B cell (primary cell): ENCODE results near the gene NTN1. TPM values are rescaled to one million over a fixed set of nuclear protein-coding genes. Genes with fewer than 3 reads are reported as not detected.
A peak's percentile ranks its signal among the peaks of the same experiment; 100 is the strongest.

Source experiments
- ATAC-seq: fragments of 200-7000 bp; cut with Tn5 transposase; one replicate; pipeline ENCODE4 v1.10.0; 2021; ENCODE audit warnings: low read depth, mild to moderate bottlenecking, moderate number of reproducible peaks, moderate library complexity
- CTCF ChIA-PET: fragments of 350-600 bp; sonication (Branson Sonifier 250); formaldehyde crosslinking; loops from one replicate; lab custom pipeline; 2021; ENCODE audit warnings: antibody characterized with exemption, inconsistent platforms; lab: Charles Lee
- POLR2A ChIA-PET: fragments of 350-600 bp; sonication (Branson Sonifier 250); formaldehyde crosslinking; loops from one replicate; lab custom pipeline; 2021; ENCODE audit warnings: antibody characterized with exemption; lab: Charles Lee
- DNase-seq: peaks from one replicate; pipeline ENCODE4 v3.0.0; 2013
- H2AFZ ChIP-seq: 2 replicates; pipeline ENCODE4 v1.6.1; 2012; ENCODE audit warnings: mild to moderate bottlenecking, low read depth, low read length; ENCODE audit not compliant: insufficient read depth, poor library complexity, severe bottlenecking
- H3K27ac ChIP-seq, 2 donors: 1 replicate in 1 of 2; 2 replicates in 1 of 2; pipeline ENCODE4 v1.5.1; 2012 to 2013; ENCODE audit warnings: low read length in 2 of 2, mild to moderate bottlenecking in 2 of 2, moderate library complexity in 1 of 2
- H3K27me3 ChIP-seq, 4 experiments: fragments of 200-600 bp in 1 of 4; sonication (generic) in 1 of 4; replicated peaks in 1 of 4; 1 replicate in 2 of 4; 2 replicates in 2 of 4; pipeline versions ENCODE4 v1.6.1 to v1.7.0; 2013 to 2016; ENCODE audit warnings: low read length in 3 of 4, mild to moderate bottlenecking in 2 of 4, mixed read lengths in 1 of 4, moderate library complexity in 1 of 4; ENCODE audit not compliant: insufficient read depth in 4 of 4, control insufficient read depth in 3 of 4; ENCODE audit errors: control extremely low read depth in 1 of 4
- H3K36me3 ChIP-seq, 2 experiments: replicated peaks in 1 of 2; 1 replicate in 1 of 2; 2 replicates in 1 of 2; pipeline versions ENCODE4 v1.6.1 to v1.7.1; 2013; ENCODE audit warnings: low read length in 1 of 2; ENCODE audit not compliant: insufficient read depth in 2 of 2, control insufficient read depth in 1 of 2; ENCODE audit errors: control extremely low read depth in 1 of 2, extremely low read depth in 1 of 2
- H3K4me1 ChIP-seq, 2 donors: fragments of 200-600 bp in 1 of 2; sonication (generic) in 1 of 2; 1 replicate in 1 of 2; 2 replicates in 1 of 2; pipeline versions ENCODE4 v1.5.1 to v1.6.1; 2013 to 2017; ENCODE audit warnings: low read length in 2 of 2; ENCODE audit not compliant: control insufficient read depth in 2 of 2, insufficient read depth in 2 of 2
- H3K4me2 ChIP-seq: replicated peaks from 2 replicates; pipeline ENCODE3; 2012; ENCODE audit warnings: mild to moderate bottlenecking, low read depth, low read length; ENCODE audit not compliant: poor library complexity, severe bottlenecking
- H3K4me3 ChIP-seq, 5 experiments: fragments of 200-600 bp in 1 of 5; sonication (generic) in 1 of 5; 1 replicate in 3 of 5; 2 replicates in 2 of 5; pipeline versions ENCODE4 v1.5.1 to v1.7.0; 2011 to 2016; ENCODE audit warnings: low read length in 4 of 5, mild to moderate bottlenecking in 4 of 5, low read depth in 2 of 5, control low read depth in 1 of 5, moderate library complexity in 1 of 5; ENCODE audit not compliant: insufficient read depth in 1 of 5; ENCODE audit errors: control extremely low read depth in 1 of 5, extremely low read depth in 1 of 5
- H3K79me2 ChIP-seq: fragments of 200-600 bp; sonication (generic); one replicate; pipeline ENCODE4 v1.6.0; 2016; ENCODE audit warnings: low read length; ENCODE audit not compliant: control insufficient read depth, insufficient read depth
- H3K9ac ChIP-seq: fragments of 200-600 bp; sonication (generic); 2 replicates; pipeline ENCODE4 v1.6.1; 2017; ENCODE audit warnings: mild to moderate bottlenecking, low read length, moderate library complexity
- H3K9me3 ChIP-seq, 3 donors: one replicate each; pipeline versions ENCODE4 v1.6.1 to v1.7.1; 2013; ENCODE audit warnings: low read length in 2 of 3; ENCODE audit not compliant: control insufficient read depth in 2 of 3, insufficient read depth in 1 of 3; ENCODE audit errors: control extremely low read depth in 1 of 3
- H4K20me1 ChIP-seq: 2 replicates; pipeline ENCODE4 v1.6.0; 2012; ENCODE audit warnings: mild to moderate bottlenecking, low read length; ENCODE audit not compliant: insufficient read depth, control insufficient read depth, poor library complexity, severe bottlenecking
- H3K27ac Mint-ChIP-seq: one replicate; pipeline ENCODE4 v1.8.0; 2021; ENCODE audit warnings: mixed read lengths
- H3K27me3 Mint-ChIP-seq: one replicate; pipeline ENCODE4 v1.8.0; 2021; ENCODE audit warnings: mixed read lengths
- H3K4me1 Mint-ChIP-seq: one replicate; pipeline ENCODE4 v1.8.0; 2021; ENCODE audit warnings: mixed read lengths
- H3K4me3 Mint-ChIP-seq: one replicate; pipeline ENCODE4 v1.8.0; 2021; ENCODE audit warnings: mixed read lengths
- H3K9me3 Mint-ChIP-seq: one replicate; pipeline ENCODE4 v1.8.0; 2022; ENCODE audit warnings: mixed read lengths; ENCODE audit not compliant: insufficient read depth
- CTCF ChIP-seq: fragments of 200-600 bp; IDR thresholded peaks from one replicate; pipeline ENCODE4 v1.8.0; 2022; ENCODE audit warnings: antibody characterized with exemption, mild to moderate bottlenecking
- EZH2 ChIP-seq: IDR thresholded peaks from 2 replicates; pipeline ENCODE4 v1.6.1; 2012; ENCODE audit warnings: borderline replicate concordance, low read depth, mild to moderate bottlenecking, moderate library complexity, low read length; ENCODE audit not compliant: insufficient read depth, poor library complexity, severe bottlenecking
- WGBS: methylation state at CpG from one replicate; pipeline ENCODE4 v1.1.5; 2013; ENCODE audit warnings: missing lambda C conversion rate; ENCODE audit not compliant: insufficient coverage; 5-methylcytosine and 5-hydroxymethylcytosine counted together
- intact Hi-C: fragments of 100-400 bp; cut with micrococcal nuclease; formaldehyde crosslinking; loops from one replicate; pipeline ENCODE4 v1.10.0; 2022
- polyA plus RNA-seq: library from polyadenylated mRNA; depleted of rRNA; stranded (reverse); fragments of >200 nt; gene quantifications from 2 replicates; pipeline ENCODE4 v1.2.3, GENCODE V29; 2012
- total RNA-seq, 2 donors: library from RNA; stranded (reverse); fragments of 120-200 nt in 1 of 2; gene quantifications; 1 replicate in 1 of 2; 2 replicates in 1 of 2; pipeline versions ENCODE4 v1.2.3 to v1.2.4, GENCODE V29; 2013 to 2022

The NTN1 gene
- total and polyA plus RNA-seq, 2 donors (not counting 1 experiment from before 2014, with no cell fraction given): 0.10 to 0.25 TPM

- no peaks in the 10 kb centered on the region for H3K79me2 ChIP-seq
- CTCF ChIA-PET: no interaction called here
- H3K27ac ChIP-seq: no peak overlapping the region
- H3K36me3 ChIP-seq: no peaks in the 10 kb centered on the region
- no peak overlapping the region for H3K27ac Mint-ChIP-seq
- H3K27me3 ChIP-seq: no peaks in the 10 kb centered on the region
- no peak overlapping the region for H3K4me3 ChIP-seq
- no peaks in the 10 kb centered on the region for H4K20me1 ChIP-seq
- intact Hi-C loops: no loop called here
- no peaks in the 10 kb centered on the region for H3K9me3 Mint-ChIP-seq
- H3K4me2 ChIP-seq: no peak overlapping the region
- no peaks in the 10 kb centered on the region for H3K4me1 Mint-ChIP-seq
- no peak for ATAC-seq
- H3K9me3 ChIP-seq: peaks cover 0 to 4% (median 0%) of the 10 kb centered on the region in 3 donors
- no peak for DNase-seq
- POLR2A ChIA-PET: no interaction called here
- peaks cover 0 to 5% of the 10 kb centered on the region in 2 donors for H3K4me1 ChIP-seq
- H3K4me3 Mint-ChIP-seq: no peak overlapping the region
- no peak overlapping the region for H2AFZ ChIP-seq
- no peak overlapping the region for H3K9ac ChIP-seq
- peaks cover 3% of the 10 kb centered on the region for H3K27me3 Mint-ChIP-seq
- TF ChIP-seq CTCF (no peak), EZH2 (no peak)
- 91% methylated on average over 27 of the region's 32 CpGs for WGBS
Observed at GRCh38 chr17:9225305-9226101, 204.2 kb downstream of the NTN1 start.

GRCh38 chr17:9226130-9226793, 205.0 kb downstream of the NTN1 start:
- no peaks in the 10 kb centered on the region for H3K79me2 ChIP-seq
- 82% methylated on average over 19 of the region's 34 CpGs for WGBS
- no peaks in the 10 kb centered on the region for H3K27me3 ChIP-seq
- POLR2A ChIA-PET: no interaction called here
- no peak for TF ChIP-seq EZH2
- TF ChIP-seq CTCF: no peak
- H3K4me3 ChIP-seq: no peak overlapping the region
- H3K27me3 Mint-ChIP-seq: peaks cover 3% of the 10 kb centered on the region
- no peak overlapping the region for H3K27ac ChIP-seq
- H2AFZ ChIP-seq: no peak overlapping the region
- ATAC-seq (no peak), DNase-seq (no peak)
- no peaks in the 10 kb centered on the region for H3K36me3 ChIP-seq
- H3K4me1 Mint-ChIP-seq: no peaks in the 10 kb centered on the region
- intact Hi-C loops: no loop called here
- CTCF ChIA-PET: no interaction called here
- H3K9me3 ChIP-seq: peaks cover 0 to 4% (median 0%) of the 10 kb centered on the region in 3 donors
- H3K4me3 Mint-ChIP-seq: no peak overlapping the region
- no peak overlapping the region for H3K9ac ChIP-seq
- H3K4me1 ChIP-seq: peaks cover 0 to 5% of the 10 kb centered on the region in 2 donors
- no peaks in the 10 kb centered on the region for H3K9me3 Mint-ChIP-seq
- H4K20me1 ChIP-seq: no peaks in the 10 kb centered on the region
- H3K27ac Mint-ChIP-seq: no peak overlapping the region
- peak overlapping the region; percentile 12 for H3K4me2 ChIP-seq
